UCSD-AML1 (cell line): ENCODE measurements around the gene CDC42EP2.
A peak's percentile ranks its signal among the peaks of the same experiment; 100 is the strongest.

Experiments
- DNase-seq: peaks from one replicate; lab custom pipeline; 2025; ENCODE audit not compliant: unreplicated experiment; lab: John Stamatoyannopoulos, UW

The CDC42EP2 gene

GRCh38 chr11:65314501-65315203, at the start of gene CDC42EP2:
Gene CDC42EP2, plus strand, starts transcription at chr11:65314866. Its CDS starts 6,033 bp downstream, at chr11:65320899.
- DNase-seq: peak; percentile 87

- DNase-seq: no peak
These were observed 48.5 kb upstream of the CDC42EP2 start for GRCh38 chr11:65266210-65266609.

GRCh38 chr11:65274735-65275682, 39.7 kb upstream of the CDC42EP2 start:
- peak; percentile 51 for DNase-seq

GRCh38 chr11:65275906-65276305, 38.8 kb upstream of the CDC42EP2 start:
- no peak for DNase-seq

GRCh38 chr11:65277631-65278277, 36.9 kb upstream of the CDC42EP2 start:
- no peak for DNase-seq

GRCh38 chr11:65278356-65278755, 36.3 kb upstream of the CDC42EP2 start:
- DNase-seq: no peak

- DNase-seq: no peak
These were observed 35.4 kb upstream of the CDC42EP2 start for GRCh38 chr11:65279279-65279678.

GRCh38 chr11:65279741-65280440, 34.8 kb upstream of the CDC42EP2 start:
- no peak for DNase-seq

- DNase-seq: no peak
These were observed 34.0 kb upstream of the CDC42EP2 start for GRCh38 chr11:65280646-65281045.

- no peak for DNase-seq
These were observed 28.0 kb upstream of the CDC42EP2 start for GRCh38 chr11:65286686-65287085.

- DNase-seq: no peak
These were observed 27.1 kb upstream of the CDC42EP2 start for GRCh38 chr11:65287601-65288000.

- DNase-seq: no peak
These were observed 25.7 kb upstream of the CDC42EP2 start for GRCh38 chr11:65288706-65289536.

GRCh38 chr11:65290448-65291165, 24.1 kb upstream of the CDC42EP2 start:
- DNase-seq: peak; percentile 75

GRCh38 chr11:65291613-65292012, 23.1 kb upstream of the CDC42EP2 start:
- DNase-seq: no peak

GRCh38 chr11:65292890-65293289, 21.8 kb upstream of the CDC42EP2 start:
- DNase-seq: no peak

- no peak for DNase-seq
These were observed 20.7 kb upstream of the CDC42EP2 start for GRCh38 chr11:65293909-65294381.

GRCh38 chr11:65295001-65295400, 19.7 kb upstream of the CDC42EP2 start:
- no peak for DNase-seq

- no peak for DNase-seq
These were observed 18.9 kb upstream of the CDC42EP2 start for GRCh38 chr11:65295571-65296341.
